Cardiac muscle cell (in vitro differentiated cells and primary cell): Measurements from ENCODE around the gene CBARP. TPM values are rescaled to one million over a fixed set of nuclear protein-coding genes. Genes with fewer than 3 reads are reported as not detected.

Experiments used
- DNase-seq, 2 donors: peaks; one replicate each; pipeline versions ENCODE4 v3.0.0 to v3.0.0-alpha.2; 2010 to 2017; ENCODE audit warnings: low read depth in 1 of 2, low spot score in 1 of 2
- H3K27ac ChIP-seq: fragments of 200-600 bp; sonication (generic); 2 replicates; pipeline ENCODE4 v1.5.1; 2016
- H3K27me3 ChIP-seq: fragments of 200-600 bp; sonication (generic); 2 replicates; pipeline ENCODE4 v1.6.0; 2016; ENCODE audit warnings: control low read depth
- H3K36me3 ChIP-seq: fragments of 200-600 bp; sonication (generic); 2 replicates; pipeline ENCODE4 v1.5.1; 2016; ENCODE audit warnings: control low read depth
- H3K4me1 ChIP-seq: fragments of 200-600 bp; sonication (generic); 2 replicates; pipeline ENCODE4 v1.8.1; 2017; ENCODE audit warnings: low read depth, mild to moderate bottlenecking, mixed run types
- H3K4me3 ChIP-seq: fragments of 200-600 bp; sonication (generic); 2 replicates; pipeline ENCODE4 v1.5.1; 2016; ENCODE audit warnings: mild to moderate bottlenecking
- H3K9me3 ChIP-seq: fragments of 200-600 bp; sonication (generic); 2 replicates; pipeline ENCODE4 v1.5.1; 2017; ENCODE audit warnings: low read depth, mild to moderate bottlenecking, control low read depth
- CTCF ChIP-seq: IDR thresholded peaks from 2 replicates; pipeline ENCODE4 v1.5.1; 2012; ENCODE audit warnings: low read depth, mild to moderate bottlenecking, low read length
- polyA plus RNA-seq: library from polyadenylated mRNA; unstranded; fragments of >200 nt; fragmentation: Nextera tagmentation; extraction: Ambion mirVana; gene quantifications from 2 replicates; pipeline ENCODE4 v1.2.1, GENCODE V29; 2016
- total RNA-seq: library from RNA; depleted of rRNA; stranded (reverse); fragments of >200 nt; gene quantifications from 2 replicates; pipeline ENCODE4 v1.2.3, GENCODE V29; 2016

The CBARP gene
- total and polyA plus RNA-seq, 2 experiments from 2014 or later, result 22.1 to 29.1 TPM

GRCh38 chr19:1284293-1284978 is 46.6 kb upstream of the CBARP start:
- Histone ChIP-seq H3K9me3 (no peaks in the 10 kb centered on the region), H3K27me3 (no peaks in the 10 kb centered on the region), H3K36me3 (no peaks in the 10 kb centered on the region), H3K4me3 (no peak overlapping the region), H3K27ac (no peak overlapping the region), H3K4me1 (no peaks in the 10 kb centered on the region)
- no peak for DNase-seq
- no peak for TF ChIP-seq CTCF

GRCh38 chr19:1283917-1284292 is 46.1 kb upstream of the CBARP start:
- H3K36me3 ChIP-seq, result peaks cover under 1% of the 10 kb centered on the region
- no peaks in the 10 kb centered on the region for H3K27me3 ChIP-seq
- DNase-seq, result no peak
- H3K4me1 ChIP-seq, result no peaks in the 10 kb centered on the region
- H3K9me3 ChIP-seq, result no peaks in the 10 kb centered on the region
- H3K4me3 ChIP-seq, result no peak overlapping the region
- H3K27ac ChIP-seq, result no peak overlapping the region
- TF ChIP-seq CTCF, result no peak

- TF ChIP-seq CTCF, result no peak
- H3K4me3 ChIP-seq, result no peak overlapping the region
- peaks cover 3% of the 10 kb centered on the region for H3K36me3 ChIP-seq
- H3K27ac ChIP-seq, result no peak overlapping the region
- H3K9me3 ChIP-seq, result no peaks in the 10 kb centered on the region
- DNase-seq, result no peak
- H3K4me1 ChIP-seq, result no peaks in the 10 kb centered on the region
- H3K27me3 ChIP-seq, result no peaks in the 10 kb centered on the region
These were observed 45.6 kb upstream of the CBARP start for GRCh38 chr19:1283207-1283916.

GRCh38 chr19:1282588-1283206 is 44.9 kb upstream of the CBARP start:
- no peaks in the 10 kb centered on the region for H3K27me3 ChIP-seq
- no peak overlapping the region for H3K4me3 ChIP-seq
- H3K27ac ChIP-seq, result no peak overlapping the region
- TF ChIP-seq CTCF, result no peak
- H3K4me1 ChIP-seq, result no peaks in the 10 kb centered on the region
- no peaks in the 10 kb centered on the region for H3K9me3 ChIP-seq
- DNase-seq, result no peak
- peaks cover 3% of the 10 kb centered on the region for H3K36me3 ChIP-seq

GRCh38 chr19:1281569-1282287 is 43.9 kb upstream of the CBARP start:
- Histone ChIP-seq H3K4me3 (no peak overlapping the region), H3K9me3 (no peaks in the 10 kb centered on the region)
- DNase-seq, result no peak

More at GRCh38 chr19:1281569-1282287, 43.9 kb upstream of the CBARP start:
- Histone ChIP-seq H3K27me3 (no peaks in the 10 kb centered on the region), H3K4me1 (no peaks in the 10 kb centered on the region), H3K27ac (no peak overlapping the region), H3K36me3 (peaks cover 3% of the 10 kb centered on the region)
- no peak for TF ChIP-seq CTCF
